GM18498 (cell line): ENCODE data around the gene TTLL1.

Experiments
- ATAC-seq: cut with Tn5 transposase; IDR thresholded peaks from one replicate; pipeline ENCODE4 v1.9.1; 2021; ENCODE audit warnings: mild to moderate bottlenecking, moderate library complexity; ENCODE audit not compliant: unreplicated experiment

The TTLL1 gene

GRCh38 chr22:43088984-43089717 lies at the start of gene TTLL1:
Gene TTLL1, minus strand, starts transcription at chr22:43089391. Its CDS starts 13,805 bp downstream, at chr22:43075586.
- peak; percentile 81 for ATAC-seq

- no peak for ATAC-seq
These were observed 47.6 kb upstream of the TTLL1 start for GRCh38 chr22:43136801-43137200.

GRCh38 chr22:43136255-43136654 lies 47.1 kb upstream of the TTLL1 start:
- no peak for ATAC-seq

- no peak for ATAC-seq
These were observed 46.4 kb upstream of the TTLL1 start for GRCh38 chr22:43135565-43135964.

- no peak for ATAC-seq
These were observed 45.4 kb upstream of the TTLL1 start for GRCh38 chr22:43134553-43134952.

- no peak for ATAC-seq
These were observed 44.2 kb upstream of the TTLL1 start for GRCh38 chr22:43133401-43133800.

GRCh38 chr22:43131773-43132501 lies 42.7 kb upstream of the TTLL1 start:
- ATAC-seq = no peak

- no peak for ATAC-seq
These were observed 40.5 kb upstream of the TTLL1 start for GRCh38 chr22:43129426-43130425.

- no peak for ATAC-seq
These were observed 39.8 kb upstream of the TTLL1 start for GRCh38 chr22:43128928-43129424.

GRCh38 chr22:43128116-43128515 lies 38.9 kb upstream of the TTLL1 start:
- no peak for ATAC-seq

- ATAC-seq = no peak
These were observed 38.1 kb upstream of the TTLL1 start for GRCh38 chr22:43127166-43127908.

- no peak for ATAC-seq
These were observed 37.4 kb upstream of the TTLL1 start for GRCh38 chr22:43126501-43127165.

- peak; percentile 60 for ATAC-seq
These were observed 29.8 kb upstream of the TTLL1 start for GRCh38 chr22:43118953-43119458.

GRCh38 chr22:43118024-43118849 lies 29.0 kb upstream of the TTLL1 start:
- peak; percentile 2 for ATAC-seq

GRCh38 chr22:43116932-43117331 lies 27.7 kb upstream of the TTLL1 start:
- no peak for ATAC-seq

- ATAC-seq = no peak
These were observed 25.8 kb upstream of the TTLL1 start for GRCh38 chr22:43114958-43115357.

GRCh38 chr22:43113526-43114251 lies 24.5 kb upstream of the TTLL1 start:
- ATAC-seq = no peak
